ENCODE data around the gene ACTR3.
A peak's percentile ranks its signal among the peaks of the same experiment; 100 is the strongest.
"Not testable (repeated sequence)": the region's sequence is repeated elsewhere in the genome, so short reads cannot be mapped to it uniquely, and the experiment has no call there.

Gene ACTR3

GRCh38 chr2:113905886-113906285, 16.0 kb downstream of the ACTR3 start:
- DNase-seq (ENCODE audit: low spot score) = no peak

GRCh38 chr2:113906647-113907046, 16.8 kb downstream of the ACTR3 start:
- no peak for DNase-seq (ENCODE audit: low spot score)

DNA sequence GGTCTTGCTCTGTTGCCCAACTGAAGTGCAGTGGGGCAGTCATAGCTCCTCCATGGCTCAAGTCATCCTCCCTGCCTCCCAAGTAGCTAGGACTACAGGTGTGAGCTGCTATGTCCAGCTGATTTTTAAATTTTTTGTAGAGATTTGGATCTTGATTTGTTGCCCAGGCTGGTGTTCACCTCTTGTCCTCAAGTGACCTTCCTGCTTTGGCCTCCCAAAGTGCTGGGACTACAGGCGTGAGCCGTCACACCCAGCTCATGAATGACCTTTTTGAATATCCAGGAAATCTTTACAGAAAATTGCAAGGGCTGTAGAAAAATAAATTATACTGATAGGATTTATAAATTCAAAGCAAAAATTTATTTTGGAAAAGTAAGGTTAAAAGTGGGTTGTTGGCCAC, 17.4 kb downstream of the ACTR3 start:
- no peak for DNase-seq (ENCODE audit: low spot score)

DNA sequence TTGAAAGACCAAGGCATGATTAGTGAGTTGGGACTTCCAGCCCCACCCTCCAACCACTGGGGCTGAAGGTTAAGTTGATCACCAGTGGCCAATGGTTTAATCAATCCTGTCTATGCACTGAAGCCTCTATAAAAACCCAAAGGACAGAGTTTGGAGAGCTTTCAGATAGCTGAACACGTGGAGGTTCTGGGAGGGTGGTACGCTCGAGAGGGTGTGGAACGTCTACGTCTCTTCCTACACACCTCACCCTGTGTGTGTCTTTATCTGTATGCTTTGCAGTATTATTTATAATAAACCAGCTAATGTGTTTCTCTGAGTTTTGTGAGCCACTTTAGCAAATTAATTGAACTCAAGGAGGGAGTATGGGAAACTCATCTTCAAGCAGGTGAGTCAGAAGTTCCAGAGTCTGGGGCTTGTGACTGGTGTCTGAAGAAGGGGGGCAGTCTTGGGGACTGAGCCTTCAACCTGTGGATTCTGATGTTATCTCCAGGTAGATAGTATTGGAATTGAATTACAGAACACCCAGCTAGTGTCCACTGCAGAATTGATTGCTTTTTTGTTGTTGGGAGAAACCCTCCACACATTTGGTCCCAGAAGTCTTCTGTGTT, 20.3 kb downstream of the ACTR3 start:
- DNase-seq (ENCODE audit: low spot score) = peak; percentile 56

DNA sequence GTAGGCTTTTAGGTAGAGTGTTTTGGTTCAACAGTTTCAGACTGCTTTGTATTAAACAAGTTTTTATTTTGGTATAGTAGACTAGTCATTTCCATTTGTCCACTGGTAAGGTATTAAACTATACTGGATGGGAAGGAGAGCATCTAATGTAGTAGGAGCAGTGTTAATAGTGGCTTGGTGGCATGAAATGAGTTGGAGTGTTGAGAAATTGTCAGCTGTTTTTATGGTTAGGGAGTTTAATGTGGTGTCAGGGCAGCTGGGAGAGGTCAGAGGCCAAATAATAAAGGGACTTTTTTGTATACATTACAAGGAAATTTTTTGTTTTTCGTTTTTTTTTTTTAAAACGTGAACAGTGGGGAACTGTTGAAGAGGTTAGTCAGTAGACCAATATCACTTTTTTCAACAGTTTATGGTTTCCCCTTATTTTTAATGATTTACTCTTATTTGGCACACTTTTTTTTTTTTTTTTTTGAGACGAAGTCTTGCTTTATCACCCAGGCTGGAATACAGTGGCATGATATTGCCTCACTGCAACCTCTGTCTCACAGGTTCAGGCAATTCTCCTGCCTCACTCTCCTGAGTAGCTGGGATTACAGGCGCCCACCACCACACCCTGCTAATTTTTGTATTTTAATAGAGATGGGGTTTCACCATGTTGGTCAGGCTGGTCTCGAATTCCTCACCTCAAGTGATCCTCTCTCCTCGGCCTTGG, 21.2 kb downstream of the ACTR3 start:
- DNase-seq (ENCODE audit: low spot score) = peak; percentile 29

GRCh38 chr2:113915082-113915819, 25.4 kb downstream of the ACTR3 start:
- no peak for DNase-seq (ENCODE audit: low spot score)

DNA sequence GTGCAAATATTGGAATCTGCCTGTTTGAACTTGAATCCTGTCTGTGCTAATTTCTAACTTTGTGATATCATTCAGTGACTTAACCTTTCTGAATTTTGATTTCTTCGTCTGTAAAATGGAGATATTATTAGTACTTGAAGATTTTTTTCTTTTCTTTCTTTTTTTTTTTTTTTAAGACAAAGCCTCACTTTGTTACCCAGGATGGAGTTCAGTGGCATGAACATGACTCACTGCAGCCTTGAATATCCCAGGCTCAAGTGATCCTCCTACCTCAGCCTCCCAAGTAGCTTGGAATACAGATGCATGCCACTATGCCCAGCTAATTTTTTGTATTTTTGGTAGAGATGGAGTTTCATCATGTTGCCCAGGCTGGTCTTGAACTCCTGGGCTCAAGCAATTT, 28.3 kb downstream of the ACTR3 start:
- DNase-seq (ENCODE audit: low spot score) = peak; percentile 20

GRCh38 chr2:113920996-113921395, 31.1 kb downstream of the ACTR3 start:
- no peak for DNase-seq (ENCODE audit: low spot score)

- no peak for DNase-seq (ENCODE audit: low spot score)
These were observed 32.4 kb downstream of the ACTR3 start for GRCh38 chr2:113922335-113922734.

DNA sequence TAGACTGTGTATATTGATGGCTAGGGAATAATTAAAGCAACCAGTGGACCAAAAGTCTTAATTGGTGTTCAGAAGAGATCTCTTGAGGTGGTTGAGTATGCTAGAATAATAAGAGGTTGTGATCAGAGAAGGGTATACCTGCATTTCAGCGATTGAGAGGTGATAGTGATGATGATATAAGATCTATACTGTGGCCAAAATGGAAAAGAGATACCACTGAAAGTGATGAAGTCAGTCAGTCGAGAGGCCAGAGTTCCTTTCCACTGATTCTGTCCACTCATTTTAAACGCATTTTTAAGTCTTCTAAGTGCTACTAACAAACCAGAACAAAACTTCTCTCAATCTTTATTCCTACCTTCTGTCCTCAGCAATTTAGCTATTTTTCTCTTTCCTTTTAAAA, 32.9 kb downstream of the ACTR3 start:
- DNase-seq (ENCODE audit: low spot score) = no peak

GRCh38 chr2:113925884-113926283, 36.0 kb downstream of the ACTR3 start:
- no peak for DNase-seq (ENCODE audit: low spot score)

DNA sequence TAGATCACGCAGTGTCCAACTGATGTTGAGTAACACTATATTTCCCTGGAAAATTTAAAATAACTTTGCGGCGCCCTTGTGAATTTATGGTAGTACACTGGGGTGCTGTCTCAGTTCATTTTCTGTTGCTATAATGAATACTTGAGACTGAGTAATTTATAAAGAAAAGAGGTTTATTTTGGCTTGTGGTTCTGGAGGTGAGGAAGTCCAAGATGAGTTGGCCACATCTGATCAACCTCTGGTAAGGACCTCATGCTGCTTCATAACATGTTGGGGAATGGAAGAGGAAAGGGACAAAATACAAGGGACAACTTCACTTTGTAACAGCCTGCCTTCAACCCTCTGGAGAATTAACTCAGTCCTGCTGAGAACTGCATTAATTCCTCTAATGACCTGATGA, 36.4 kb downstream of the ACTR3 start:
- DNase-seq (ENCODE audit: low spot score) = no peak

DNA sequence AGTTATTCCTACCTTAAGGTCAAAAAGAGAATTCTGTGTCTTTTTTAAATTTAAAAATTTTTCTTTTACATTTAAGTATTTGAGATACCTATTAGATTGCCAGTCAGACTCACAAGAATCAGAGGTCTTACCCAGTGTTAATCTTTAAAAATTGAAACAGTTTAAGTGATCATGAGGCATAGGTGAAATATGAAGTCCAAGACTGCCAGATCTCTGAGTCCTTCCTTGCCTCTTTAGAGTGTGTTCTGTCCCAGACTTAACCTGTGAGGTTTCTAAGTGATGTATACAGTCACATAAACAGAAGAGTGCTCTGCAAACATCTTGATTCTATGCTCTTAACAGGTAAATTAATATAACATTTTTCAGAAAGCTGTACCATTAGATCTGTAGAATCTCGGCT, 40.6 kb downstream of the ACTR3 start:
- DNase-seq (ENCODE audit: low spot score) = peak; percentile 56

DNA sequence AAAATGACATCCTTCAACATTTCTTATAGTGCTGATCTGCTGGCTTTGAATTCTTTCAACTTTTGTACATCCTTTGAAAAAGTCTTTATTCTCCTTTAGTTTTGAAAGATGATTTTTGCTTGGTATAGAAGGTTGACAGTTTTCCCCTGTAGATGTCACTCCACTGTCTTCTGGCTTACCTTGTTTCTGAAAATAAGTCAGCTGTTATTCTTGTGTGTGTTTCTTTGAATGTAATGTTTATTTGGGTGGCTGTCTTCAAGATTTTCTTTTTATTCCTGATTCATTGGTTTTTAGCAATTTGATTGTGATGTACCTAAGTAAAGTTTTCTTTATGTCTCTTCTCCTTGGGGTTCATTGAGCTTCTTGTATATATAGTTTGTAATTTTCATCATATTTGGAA, 47.6 kb downstream of the ACTR3 start:
- no peak for DNase-seq (ENCODE audit: low spot score)

GRCh38 chr2:113940891-113941290, 51.0 kb downstream of the ACTR3 start:
- DNase-seq (ENCODE audit: low spot score) = no peak

DNA sequence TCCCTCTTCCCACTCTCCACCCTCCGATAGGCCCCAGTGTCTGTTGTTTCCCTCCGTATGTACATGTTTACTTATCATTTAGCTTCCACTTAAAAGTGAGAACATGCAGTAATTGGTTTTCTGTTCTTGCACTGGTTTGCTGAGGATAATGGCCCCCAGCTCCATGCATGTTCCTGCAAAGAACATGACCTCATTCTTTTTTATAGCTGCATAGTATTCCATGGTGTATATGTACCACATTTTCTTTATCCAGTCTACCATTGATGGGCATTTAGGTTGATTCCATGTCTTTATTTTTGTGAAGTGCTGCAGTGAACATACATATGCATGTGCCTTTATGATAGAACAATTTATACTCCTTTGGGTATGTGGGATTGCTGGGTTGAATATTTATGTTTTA, 55.9 kb downstream of the ACTR3 start:
- not testable (repeated sequence) for DNase-seq (ENCODE audit: low spot score)

DNA sequence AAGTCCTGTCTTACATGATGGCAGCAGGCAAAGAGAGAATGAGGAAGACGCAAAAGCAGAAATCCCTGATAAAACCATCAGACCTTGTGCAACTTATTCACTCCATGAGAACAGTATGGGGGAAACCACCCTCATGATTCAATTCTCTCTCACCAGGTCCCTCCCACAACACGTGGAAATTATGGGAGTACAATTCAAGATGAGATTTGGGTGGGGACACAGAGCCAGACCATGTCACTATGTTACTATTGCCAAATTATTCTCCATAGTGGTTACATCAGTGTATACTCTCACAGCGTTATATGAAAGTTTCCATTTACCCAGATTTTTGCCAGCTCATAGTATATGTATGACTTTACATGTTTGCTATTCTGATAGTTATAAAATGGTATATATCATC, 61.0 kb downstream of the ACTR3 start:
- DNase-seq (ENCODE audit: low spot score) = not testable (repeated sequence)

- no peak for DNase-seq (ENCODE audit: low spot score)
These were observed 71.1 kb downstream of the ACTR3 start for GRCh38 chr2:113961000-113961399.

DNA sequence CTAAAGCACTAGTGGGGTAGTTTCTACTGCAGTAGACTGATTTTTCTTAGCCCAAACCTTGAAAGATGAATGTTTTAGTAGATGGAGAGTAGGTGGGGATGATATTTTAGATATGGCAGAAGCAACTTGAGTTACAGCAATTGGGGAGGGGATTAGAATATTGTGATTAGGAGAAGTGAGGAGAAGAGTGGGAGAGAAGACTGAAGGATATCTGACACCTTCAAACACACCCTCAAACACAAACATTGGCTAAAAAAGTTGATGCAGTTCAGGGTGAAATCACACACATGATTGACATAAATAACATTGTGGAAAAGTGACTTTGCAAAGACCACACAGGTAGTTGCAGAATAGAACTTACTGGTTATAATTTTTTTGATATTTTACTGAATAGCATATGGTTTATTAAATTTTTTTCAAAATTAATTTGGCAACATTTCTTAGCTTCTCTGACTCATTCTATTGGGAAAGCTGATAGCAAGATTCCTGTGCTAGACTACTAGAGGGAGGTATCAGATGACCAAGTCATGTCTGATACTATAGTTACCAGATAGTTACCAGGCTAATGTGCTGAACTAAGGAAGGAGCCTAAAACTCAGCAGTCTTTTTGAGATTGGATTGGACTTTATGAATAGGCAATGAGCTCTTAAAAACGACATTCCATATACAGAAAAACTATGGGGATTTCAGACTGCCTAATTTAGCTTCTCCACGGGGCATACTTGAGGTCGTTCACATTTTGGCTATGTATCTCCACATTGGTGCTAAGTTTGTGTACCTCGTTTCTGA, 73.0 kb downstream of the ACTR3 start:
- DNase-seq (ENCODE audit: low spot score) = no peak

- DNase-seq (ENCODE audit: low spot score) = no peak
These were observed 74.1 kb downstream of the ACTR3 start for GRCh38 chr2:113963965-113964364.

DNA sequence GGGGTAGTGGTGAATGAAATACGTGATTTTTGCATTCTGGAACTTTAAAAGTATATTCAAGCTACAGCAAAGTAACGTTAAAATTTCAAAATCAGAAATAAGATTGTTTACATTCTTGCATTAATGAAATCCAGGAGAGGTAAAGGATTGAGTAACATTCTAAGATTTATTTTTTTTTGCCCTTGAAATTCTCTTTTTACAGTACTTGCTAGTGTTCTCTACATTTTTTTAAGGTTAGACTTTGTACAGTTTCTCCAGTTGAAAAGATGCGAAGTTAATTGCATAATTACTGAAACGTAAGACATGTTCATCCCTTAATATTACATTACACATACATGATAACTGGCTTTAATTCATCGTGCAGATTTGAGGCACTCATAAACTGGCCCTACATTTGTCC, 74.5 kb downstream of the ACTR3 start:
- no peak for DNase-seq (ENCODE audit: low spot score)

GRCh38 chr2:113965228-113965627, 75.3 kb downstream of the ACTR3 start:
- no peak for DNase-seq (ENCODE audit: low spot score)

DNA sequence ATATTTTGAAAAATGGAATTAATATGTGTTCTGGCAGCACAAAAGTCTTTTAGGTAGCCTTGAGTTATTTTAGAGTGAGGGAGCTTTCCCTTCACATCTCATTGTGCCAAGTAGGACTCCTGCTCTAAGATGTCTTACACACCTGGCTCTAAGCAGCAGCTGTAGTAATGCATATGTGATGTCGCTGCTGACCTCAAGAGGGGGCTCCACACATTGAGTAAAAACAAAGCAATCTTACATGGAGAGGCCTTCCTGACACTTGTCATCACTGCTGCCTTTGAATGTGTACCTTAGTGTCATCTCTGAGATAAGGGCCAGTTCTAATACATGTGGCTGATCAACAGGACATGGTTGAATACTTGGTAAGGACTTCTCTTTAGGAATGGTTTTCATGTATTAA, 75.8 kb downstream of the ACTR3 start:
- peak; percentile 66 for DNase-seq (ENCODE audit: low spot score)

All from kidney tubule cell (primary cell).